ENCODE measurements around the gene HSP90AB1.

DNA sequence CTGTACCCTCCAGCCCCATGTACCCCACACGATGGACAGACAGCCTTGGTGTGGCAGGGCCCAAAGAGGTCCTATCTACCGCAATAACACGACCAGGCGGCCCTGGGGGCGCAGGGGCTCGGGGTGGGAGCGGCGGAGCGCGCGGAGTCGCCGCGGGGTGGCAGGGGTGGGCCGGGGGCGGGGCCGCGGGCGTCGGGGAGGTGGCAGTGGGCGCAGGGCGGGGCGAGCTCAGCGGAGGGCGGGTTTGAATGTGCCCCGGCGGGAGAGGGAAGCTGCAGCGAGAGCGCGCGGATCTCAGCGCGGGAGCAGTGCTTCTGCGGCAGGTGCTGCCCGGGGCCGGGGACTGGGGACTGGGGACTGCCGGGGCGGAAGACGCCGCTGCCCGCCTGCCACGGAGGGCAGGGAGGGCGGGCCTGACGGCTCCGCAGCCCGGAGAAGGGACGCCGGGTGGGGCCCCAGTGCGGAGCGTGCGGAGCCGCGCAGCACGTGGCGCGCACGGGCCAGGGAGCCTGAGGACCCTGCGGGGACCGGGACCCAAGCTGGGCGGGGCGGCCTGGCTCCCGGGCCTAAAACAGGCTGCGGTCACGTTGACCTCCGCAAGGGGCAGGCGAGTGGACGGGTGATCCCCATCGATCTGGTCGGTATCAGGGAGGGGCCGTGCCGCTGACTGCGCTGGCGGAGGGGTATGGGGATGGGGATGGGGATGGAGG, 23.4 kb upstream of the HSP90AB1 start, which contains the start of gene SLC29A1:
- TF ChIP-seq, protein P1, sequence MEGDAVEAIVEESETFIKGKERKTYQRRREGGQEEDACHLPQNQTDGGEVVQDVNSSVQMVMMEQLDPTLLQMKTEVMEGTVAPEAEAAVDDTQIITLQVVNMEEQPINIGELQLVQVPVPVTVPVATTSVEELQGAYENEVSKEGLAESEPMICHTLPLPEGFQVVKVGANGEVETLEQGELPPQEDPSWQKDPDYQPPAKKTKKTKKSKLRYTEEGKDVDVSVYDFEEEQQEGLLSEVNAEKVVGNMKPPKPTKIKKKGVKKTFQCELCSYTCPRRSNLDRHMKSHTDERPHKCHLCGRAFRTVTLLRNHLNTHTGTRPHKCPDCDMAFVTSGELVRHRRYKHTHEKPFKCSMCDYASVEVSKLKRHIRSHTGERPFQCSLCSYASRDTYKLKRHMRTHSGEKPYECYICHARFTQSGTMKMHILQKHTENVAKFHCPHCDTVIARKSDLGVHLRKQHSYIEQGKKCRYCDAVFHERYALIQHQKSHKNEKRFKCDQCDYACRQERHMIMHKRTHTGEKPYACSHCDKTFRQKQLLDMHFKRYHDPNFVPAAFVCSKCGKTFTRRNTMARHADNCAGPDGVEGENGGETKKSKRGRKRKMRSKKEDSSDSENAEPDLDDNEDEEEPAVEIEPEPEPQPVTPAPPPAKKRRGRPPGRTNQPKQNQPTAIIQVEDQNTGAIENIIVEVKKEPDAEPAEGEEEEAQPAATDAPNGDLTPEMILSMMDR (IDR thresholded peaks at IDR 0.05) = peak in 1 of 5 experiments; percentile 16
- TF ChIP-seq POLR2AphosphoS5 (IDR thresholded peaks at IDR 0.05) = peak; percentile 68 to 73 (median 70)
- no peak for TF ChIP-seq EP300 (IDR thresholded peaks at IDR 0.05; ENCODE audit: low read depth)
- TF ChIP-seq POLR2A (IDR thresholded peaks at IDR 0.05) = no peak
